NCI-H1930 (cell line): ENCODE results near the gene PRRC2A.
A peak's percentile ranks its signal among the peaks of the same experiment; 100 is the strongest.

Experiments used
- DNase-seq, 2 experiments: peaks; one replicate each; lab custom pipeline; 2025; lab: John Stamatoyannopoulos, UW

PRRC2A gene

DNA sequence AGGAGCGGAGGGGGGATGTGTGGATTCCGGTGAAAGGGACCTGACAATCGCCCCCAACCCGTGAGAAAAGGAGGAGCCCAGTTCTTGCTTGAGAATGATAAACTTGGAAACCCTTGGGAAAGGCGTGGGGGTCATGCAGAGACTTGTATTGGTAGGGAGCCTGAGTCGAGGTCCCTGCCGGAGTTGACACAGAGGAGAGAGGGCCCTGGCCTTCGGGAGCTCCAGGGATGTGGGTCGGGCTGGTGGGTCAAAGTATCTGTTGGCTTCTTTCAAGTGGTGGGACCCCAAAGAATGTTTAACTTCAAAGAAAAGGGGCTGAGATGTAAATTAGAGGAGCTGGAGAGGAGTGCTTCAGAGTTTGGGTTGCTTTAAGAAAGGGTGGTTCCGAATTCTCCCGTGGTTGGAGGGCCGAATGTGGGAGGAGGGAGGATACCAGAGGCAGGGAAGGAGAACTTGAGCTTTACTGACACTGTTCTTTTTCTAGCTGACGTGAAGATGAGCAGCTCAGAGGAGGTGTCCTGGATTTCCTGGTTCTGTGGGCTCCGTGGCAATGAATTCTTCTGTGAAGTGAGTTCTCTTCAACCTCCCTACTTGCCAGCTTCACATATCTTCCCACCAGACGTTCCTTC is 45.9 kb downstream of the PRRC2A start:
- DNase-seq, result no peak

DNA sequence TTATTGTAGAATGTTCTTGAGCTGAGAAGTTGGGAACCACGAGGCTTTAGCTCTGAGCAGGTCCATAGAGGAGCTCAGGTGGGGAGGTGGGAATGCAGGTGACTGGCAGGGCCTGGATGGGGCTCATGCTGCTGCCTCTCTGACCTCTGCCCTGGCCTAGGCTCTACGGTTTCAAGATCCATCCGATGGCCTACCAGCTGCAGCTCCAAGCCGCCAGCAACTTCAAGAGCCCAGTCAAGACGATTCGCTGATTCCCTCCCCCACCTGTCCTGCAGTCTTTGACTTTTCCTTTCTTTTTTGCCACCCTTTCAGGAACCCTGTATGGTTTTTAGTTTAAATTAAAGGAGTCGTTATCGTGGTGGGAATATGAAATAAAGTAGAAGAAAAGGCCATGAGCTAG is 49.2 kb downstream of the PRRC2A start, which contains the start of gene LY6G5B:
Gene LY6G5B, plus strand, starts transcription at position 301 of the 400 bp plus-strand sequence. CDS start 975 bp downstream, outside the sequence.
- DNase-seq, result no peak

- DNase-seq, result no peak
These were observed 55.9 kb downstream of the PRRC2A start for GRCh38 chr6:31676322-31676903.

GRCh38 chr6:31676904-31677303 is 56.4 kb downstream of the PRRC2A start:
- DNase-seq, result no peak

GRCh38 chr6:31677955-31678354 is 57.4 kb downstream of the PRRC2A start:
- no peak for DNase-seq

DNA sequence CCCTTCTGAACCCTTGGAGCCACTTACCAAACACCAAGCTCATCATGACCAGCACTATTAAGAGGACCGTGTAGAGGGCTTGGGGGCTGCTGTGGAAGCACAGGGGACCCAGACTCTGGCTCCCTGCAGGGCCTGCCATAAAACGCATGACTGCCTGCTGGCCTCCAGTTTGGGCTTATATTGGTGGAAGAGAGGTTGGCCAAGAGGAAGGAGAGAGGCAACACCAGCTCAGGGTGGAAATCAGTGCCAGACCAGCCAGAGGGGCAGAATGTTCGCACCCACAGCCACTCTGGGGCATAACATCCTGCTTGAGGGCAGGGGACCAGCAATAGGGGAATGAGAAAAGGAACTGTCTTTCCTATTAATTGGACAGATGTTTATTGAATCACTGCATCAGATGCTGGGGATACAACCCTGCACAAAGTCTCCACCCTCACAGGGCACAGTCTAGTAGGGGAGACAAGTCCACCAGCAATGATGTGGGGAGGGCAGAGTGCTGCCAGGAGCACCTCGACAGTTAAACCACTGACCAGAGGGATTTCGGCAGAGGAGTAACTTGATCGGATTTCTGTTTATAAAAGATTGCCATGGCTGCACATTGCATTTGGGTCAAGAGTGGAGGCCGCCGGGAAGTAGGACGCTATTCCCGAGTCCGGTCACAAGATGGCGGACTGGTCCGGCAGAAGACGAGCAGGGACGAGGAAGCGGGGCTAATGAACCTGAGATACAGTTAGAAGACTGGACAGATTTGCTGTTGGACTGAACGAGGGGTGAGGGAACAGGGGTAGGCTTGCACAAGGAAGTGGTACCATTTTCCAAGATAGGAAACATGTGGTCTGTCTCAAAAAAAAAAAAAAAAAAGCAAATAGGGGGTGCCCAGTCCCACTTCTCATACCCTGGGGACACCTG is 60.0 kb downstream of the PRRC2A start, which contains the start of gene LY6G5C:
Gene LY6G5C, minus strand, starts transcription at position 842 of the 909 bp plus-strand sequence. Its CDS starts 694 bp downstream, at position 148.
- peak; percentile 31 to 57 for DNase-seq

DNA sequence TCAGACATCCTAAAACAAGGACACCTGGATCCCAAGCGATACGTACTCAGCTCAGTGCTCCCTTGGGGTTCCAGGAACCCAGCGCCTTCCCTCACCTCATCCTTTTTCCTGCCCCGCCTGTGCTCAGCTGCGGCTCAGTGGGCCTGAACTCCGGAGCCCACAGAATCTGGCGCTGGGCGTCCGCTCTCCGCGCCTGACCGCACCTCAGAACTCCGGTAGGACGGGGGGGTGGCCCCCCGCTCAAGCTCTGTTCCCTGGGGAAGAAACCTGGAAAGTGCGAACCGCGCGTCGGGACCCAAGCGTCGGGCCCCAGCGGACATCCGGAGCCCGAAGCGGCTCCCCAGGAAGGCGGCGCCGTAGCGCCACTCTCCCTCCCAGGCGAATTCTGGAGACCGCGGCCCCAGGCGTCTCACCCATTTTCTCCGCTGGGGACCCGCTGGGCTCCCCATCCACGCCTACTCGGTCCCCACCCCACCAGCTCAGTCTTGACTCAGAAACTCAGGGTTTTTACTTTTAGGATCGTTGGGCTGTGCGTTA is 60.7 kb downstream of the PRRC2A start:
- peak in 1 of 2 experiments; percentile 26 for DNase-seq

DNA sequence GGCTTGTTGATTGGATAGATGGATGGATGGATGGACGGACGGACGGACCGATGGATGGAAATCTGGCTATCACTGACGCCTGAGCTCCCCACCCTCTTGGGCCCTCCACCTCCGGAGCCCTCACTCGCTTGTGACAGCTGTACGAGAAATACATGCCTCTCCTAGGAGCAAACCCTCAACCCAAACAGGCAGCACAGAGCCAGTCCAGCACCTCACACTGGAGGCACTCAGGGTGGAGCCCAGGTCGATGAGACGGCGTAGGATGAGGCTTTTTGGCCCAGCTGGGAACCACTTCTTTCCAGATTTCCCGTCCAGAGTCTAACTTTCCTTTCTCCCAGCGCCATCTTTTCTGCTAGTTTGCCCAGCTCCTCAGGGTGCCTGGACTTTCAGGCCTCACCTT is 63.1 kb downstream of the PRRC2A start:
- DNase-seq, result no peak

- DNase-seq, result no peak
These were observed 66.0 kb downstream of the PRRC2A start for GRCh38 chr6:31686483-31686882.

GRCh38 chr6:31687321-31687720 is 66.8 kb downstream of the PRRC2A start:
- no peak for DNase-seq
